HCT116 (cell line): ENCODE data around the gene CCDC127. TPM values are rescaled to one million over a fixed set of nuclear protein-coding genes. Genes with fewer than 3 reads are reported as not detected.
"Not testable (repeated sequence)": the region's sequence is repeated elsewhere in the genome, so short reads cannot be mapped to it uniquely, and the experiment has no call there.

Experiments used
- ATAC-seq: fragments of 200-7000 bp; cut with Tn5 transposase; 2 replicates; pipeline ENCODE4 v1.9.1; 2020; ENCODE audit warnings: mild to moderate bottlenecking, moderate library complexity
- BruUV-seq: library from RNA; stranded (reverse); fragments of 400-500 nt; replicated peaks from 2 replicates; lab custom pipeline; 2021; lab: Mats Ljungman, UMichigan
- CTCF ChIA-PET: fragments of 300-600 bp; sonication (Branson Sonifier 250); formaldehyde crosslinking; loops from one replicate; lab custom pipeline; 2021; ENCODE audit warnings: antibody characterized with exemption; lab: Charles Lee
- POLR2A ChIA-PET: fragments of 300-600, 350-600 bp; sonication (Branson Sonifier 250); formaldehyde crosslinking; loops from one replicate; lab custom pipeline; 2021; ENCODE audit warnings: antibody characterized with exemption; lab: Charles Lee
- RAD21 ChIA-PET, 2 experiments: fragments of 300-600 bp; sonication (Branson Sonifier 250); formaldehyde crosslinking; loops; one replicate each; lab custom pipeline; 2023; ENCODE audit warnings: low total read pairs in 2 of 2; ENCODE audit not compliant: uncharacterized antibody in 2 of 2, unreplicated experiment in 2 of 2, low non-redundant PET in 1 of 2; lab: Charles Lee
- DNase-seq: peaks from one replicate; pipeline ENCODE4 v3.0.0-alpha.2; 2010; ENCODE audit warnings: low read depth, low spot score
- H2AFZ ChIP-seq: fragments of 200-600 bp; shearing (Covaris generic), sonication (generic); 2 replicates; pipeline ENCODE4 v1.6.1; 2017; ENCODE audit warnings: low read depth, mixed run types, mixed read lengths, antibody characterized with exemption, low read length; ENCODE audit not compliant: poor library complexity, severe bottlenecking
- H3K27ac ChIP-seq: 2 replicates; pipeline ENCODE4 v1.5.1; 2012; ENCODE audit warnings: low read depth, low read length
- H3K27me3 ChIP-seq: fragments of 200-600 bp; sonication (generic); 2 replicates; pipeline ENCODE4 v1.6.1; 2016; ENCODE audit warnings: mixed run types, low read length, mixed read lengths; ENCODE audit not compliant: insufficient read depth
- H3K36me3 ChIP-seq, 2 experiments: fragments of 200-500 bp in 1 of 2; fragments of 200-600 bp in 1 of 2; sonication (Bioruptor generic) in 1 of 2; sonication (generic) in 1 of 2; 2 replicates each; pipeline versions ENCODE4 v1.5.1 to v1.6.1; 2014 to 2016; ENCODE audit warnings: low read length in 2 of 2, inconsistent platforms in 1 of 2, mixed read lengths in 1 of 2, mixed run types in 1 of 2; ENCODE audit not compliant: insufficient read depth in 2 of 2, control insufficient read depth in 1 of 2
- H3K4me1 ChIP-seq, 2 experiments: fragments of 200-600 bp in 1 of 2; sonication (generic) in 1 of 2; 2 replicates each; pipeline versions ENCODE4 v1.5.1 to v1.6.1; 2012 to 2017; ENCODE audit warnings: low read length in 2 of 2, inconsistent platforms in 1 of 2, mild to moderate bottlenecking in 1 of 2, mixed read lengths in 1 of 2, mixed run types in 1 of 2, moderate library complexity in 1 of 2; ENCODE audit not compliant: insufficient read depth in 2 of 2, control insufficient read depth in 1 of 2
- H3K4me2 ChIP-seq: fragments of 200-600 bp; sonication (generic); 2 replicates; pipeline ENCODE4 v1.6.1; 2017; ENCODE audit warnings: mixed run types, low read length, mixed read lengths
- H3K4me3 ChIP-seq, 2 experiments: fragments of 200-600 bp in 1 of 2; sonication (generic) in 1 of 2; replicated peaks in 1 of 2; 2 replicates each; pipeline ENCODE4 v1.5.1; 2011 to 2016; ENCODE audit warnings: low read length in 2 of 2, control low read depth in 1 of 2, low read depth in 1 of 2, mild to moderate bottlenecking in 1 of 2, mixed read lengths in 1 of 2, mixed run types in 1 of 2
- H3K79me2 ChIP-seq: fragments of 200-600 bp; sonication (generic); 2 replicates; pipeline ENCODE4 v1.6.1; 2017; ENCODE audit warnings: mild to moderate bottlenecking, mixed run types, low read length, moderate library complexity, mixed read lengths; ENCODE audit not compliant: insufficient read depth
- H3K9ac ChIP-seq: fragments of 200-600 bp; sonication (generic); 2 replicates; pipeline ENCODE4 v1.6.1; 2016; ENCODE audit warnings: low read length, mixed read lengths
- H3K9me2 ChIP-seq: fragments of 200-600 bp; sonication (generic), shearing (Covaris generic); 2 replicates; pipeline ENCODE4 v1.6.1; 2017; ENCODE audit warnings: mixed run types, mild to moderate bottlenecking, moderate library complexity; ENCODE audit not compliant: insufficient read depth
- H3K9me3 ChIP-seq, 2 experiments: fragments of 200-500 bp in 1 of 2; fragments of 200-600 bp in 1 of 2; sonication (Bioruptor generic) in 1 of 2; sonication (generic) in 1 of 2; 2 replicates each; pipeline ENCODE4 v1.6.1; 2014 to 2017; ENCODE audit warnings: low read length in 2 of 2, mixed read lengths in 2 of 2, inconsistent platforms in 1 of 2, low read depth in 1 of 2, mild to moderate bottlenecking in 1 of 2, mixed run types in 1 of 2, moderate library complexity in 1 of 2; ENCODE audit not compliant: control insufficient read depth in 1 of 2, insufficient read depth in 1 of 2
- H4K20me1 ChIP-seq: fragments of 200-600 bp; sonication (generic), shearing (Covaris generic); 2 replicates; pipeline ENCODE4 v1.6.1; 2017; ENCODE audit warnings: mixed run types, mild to moderate bottlenecking, moderate library complexity; ENCODE audit not compliant: insufficient read depth
- CEBPB ChIP-seq: IDR thresholded peaks from 2 replicates; pipeline ENCODE4 v1.6.1; 2012; ENCODE audit warnings: low read depth
- EGR1 ChIP-seq: IDR thresholded peaks from 2 replicates; pipeline ENCODE4 v1.6.1; 2012; ENCODE audit warnings: low read depth
- EZH2phosphoT487 ChIP-seq: fragments of 200-600 bp; IDR thresholded peaks from 2 replicates; pipeline ENCODE4 v1.6.1; 2018; ENCODE audit warnings: antibody characterized with exemption, borderline replicate concordance
- FOSL1 ChIP-seq: IDR thresholded peaks from 2 replicates; pipeline ENCODE4 v1.6.1; 2012; ENCODE audit warnings: low read depth
- POLR2AphosphoS5 ChIP-seq: IDR thresholded peaks from 2 replicates; pipeline ENCODE4 v1.6.1; 2011; ENCODE audit warnings: mild to moderate bottlenecking, low read depth, low read length, moderate library complexity
- RAD21 ChIP-seq: IDR thresholded peaks from 2 replicates; pipeline ENCODE4 v1.6.1; 2012; ENCODE audit warnings: low read depth, mild to moderate bottlenecking
- SP1 ChIP-seq: IDR thresholded peaks from 2 replicates; pipeline ENCODE4 v1.6.1; 2012; ENCODE audit warnings: low read depth
- SRF ChIP-seq: IDR thresholded peaks from 2 replicates; pipeline ENCODE4 v1.6.1; 2012; ENCODE audit warnings: low read depth
- TCF7L2 ChIP-seq: IDR thresholded peaks from 2 replicates; pipeline ENCODE4 v1.7.0; 2011; ENCODE audit warnings: borderline replicate concordance, inconsistent platforms; ENCODE audit not compliant: insufficient read depth, insufficient read length; ENCODE audit errors: extremely low read depth
- ZNF274 ChIP-seq: fragments of 200-500 bp; sonication (Bioruptor generic); IDR thresholded peaks from 2 replicates; pipeline ENCODE4 v1.6.1; 2014; ENCODE audit warnings: mild to moderate bottlenecking, low read depth, low read length, inconsistent platforms
- intact Hi-C: fragments of 100-400 bp; cut with micrococcal nuclease; formaldehyde crosslinking; loops from 2 replicates; pipeline ENCODE4 v1.10.0; 2022
- total RNA-seq: library from RNA; stranded (reverse); gene quantifications from one replicate; pipeline ENCODE4 v1.2.1, GENCODE V29; 2021; ENCODE audit not compliant: unreplicated experiment
- TF ChIP-seq, protein P1 (sequence below): IDR thresholded peaks from 2 replicates; pipeline ENCODE4 v1.6.1; 2012

Gene CCDC127
- total RNA-seq, 1 experiment from 2014 or later: 5.1 TPM

DNA sequence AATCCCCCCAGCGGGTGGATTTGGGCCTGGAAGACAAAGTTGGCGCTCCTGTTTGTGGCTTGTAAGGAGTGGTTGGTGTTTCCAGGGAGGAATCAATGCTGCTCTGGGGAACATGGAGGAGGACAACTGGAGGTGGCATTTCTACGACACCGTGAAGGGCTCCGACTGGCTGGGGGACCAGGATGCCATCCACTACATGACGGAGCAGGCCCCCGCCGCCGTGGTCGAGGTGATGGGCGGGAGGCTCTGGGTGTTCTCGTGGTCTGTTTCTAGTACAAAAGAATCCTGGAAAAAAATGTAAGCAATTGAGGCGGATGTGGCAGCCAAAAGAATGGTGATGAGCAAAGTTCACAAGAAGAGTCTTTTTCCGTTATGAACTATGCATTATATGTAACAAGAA is 7.4 kb upstream of the CCDC127 start:
- Histone ChIP-seq H4K20me1 (no peaks in the 10 kb centered on the region; the same call in 1 of the 2 replicates), H3K36me3 (peaks cover 33 to 37% of the 10 kb centered on the region in 2 experiments), H3K4me1 (no peaks in the 10 kb centered on the region), H3K27me3 (no peaks in the 10 kb centered on the region), H3K4me3 (no peak overlapping the region), H3K9me3 (no peaks in the 10 kb centered on the region), H3K4me2 (no peak overlapping the region), H2AFZ (no peak overlapping the region), H3K9me2 (no peaks in the 10 kb centered on the region), H3K9ac (no peak overlapping the region), H3K79me2 (peaks cover 46% of the 10 kb centered on the region), H3K27ac (no peak overlapping the region)
- TF ChIP-seq POLR2AphosphoS5 (no peak), EGR1 (no peak), SP1 (no peak), TCF7L2 (no peak), FOSL1 (no peak), EZH2phosphoT487 (no peak), ZNF274 (no peak)
- TF ChIP-seq, protein P1, sequence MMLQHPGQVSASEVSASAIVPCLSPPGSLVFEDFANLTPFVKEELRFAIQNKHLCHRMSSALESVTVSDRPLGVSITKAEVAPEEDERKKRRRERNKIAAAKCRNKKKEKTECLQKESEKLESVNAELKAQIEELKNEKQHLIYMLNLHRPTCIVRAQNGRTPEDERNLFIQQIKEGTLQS: no peak
- ChIA-PET CTCF (no interaction called here), POLR2A (no interaction called here), RAD21 (no interaction called here)
- DNase-seq: no peak
- ATAC-seq: no peak
- intact Hi-C loops: no loop called here
- BruUV-seq: no TSS peak

DNA sequence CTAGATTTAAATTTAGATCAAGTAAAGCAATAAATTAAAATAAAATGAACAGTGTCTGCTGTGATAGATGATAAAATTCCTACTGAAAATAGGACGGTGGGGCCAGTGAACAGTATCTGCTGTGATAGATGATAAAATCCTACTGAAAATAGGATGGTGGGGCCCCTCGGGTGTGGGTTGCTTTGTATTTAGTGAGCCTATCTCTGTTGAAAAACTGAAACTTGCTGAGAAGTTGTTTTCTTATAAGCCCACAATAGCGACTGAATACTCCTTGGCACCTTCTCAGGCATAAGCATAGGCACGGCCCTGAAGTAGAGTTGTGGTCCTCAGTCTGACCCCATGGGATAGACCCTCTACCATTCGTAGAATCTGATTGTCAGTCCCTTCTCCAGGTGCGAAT is 5.8 kb upstream of the CCDC127 start:
- no peak overlapping the region for H3K4me3 ChIP-seq
- ChIA-PET POLR2A (no interaction called here), RAD21 (no interaction called here), CTCF (no interaction called here)
- no peak for ATAC-seq
- no peak for TF ChIP-seq SP1
- TF ChIP-seq RAD21: no peak
- TF ChIP-seq ZNF274: no peak
- TF ChIP-seq TCF7L2: no peak
- TF ChIP-seq SRF: no peak
- TF ChIP-seq CEBPB: no peak
- no peak for TF ChIP-seq FOSL1
- TF ChIP-seq EGR1: no peak
- H3K27me3 ChIP-seq: no peaks in the 10 kb centered on the region
- DNase-seq: no peak
- peaks cover 62% of the 10 kb centered on the region for H3K79me2 ChIP-seq
- no peak overlapping the region for H2AFZ ChIP-seq
- intact Hi-C loops: no loop called here
- no TSS peak for BruUV-seq
- no peaks in the 10 kb centered on the region for H3K9me2 ChIP-seq
- no peaks in the 10 kb centered on the region; the same call in 1 of the 2 replicates for H4K20me1 ChIP-seq
- no peaks in the 10 kb centered on the region for H3K9me3 ChIP-seq
- H3K9ac ChIP-seq: no peak overlapping the region
- H3K36me3 ChIP-seq: peaks cover 24 to 29% of the 10 kb centered on the region in 2 experiments
- H3K4me2 ChIP-seq: no peak overlapping the region
- H3K27ac ChIP-seq: no peak overlapping the region
- peaks cover 0 to 10% of the 10 kb centered on the region in 2 experiments; a peak in 1 of 4 replicates for H3K4me1 ChIP-seq

DNA sequence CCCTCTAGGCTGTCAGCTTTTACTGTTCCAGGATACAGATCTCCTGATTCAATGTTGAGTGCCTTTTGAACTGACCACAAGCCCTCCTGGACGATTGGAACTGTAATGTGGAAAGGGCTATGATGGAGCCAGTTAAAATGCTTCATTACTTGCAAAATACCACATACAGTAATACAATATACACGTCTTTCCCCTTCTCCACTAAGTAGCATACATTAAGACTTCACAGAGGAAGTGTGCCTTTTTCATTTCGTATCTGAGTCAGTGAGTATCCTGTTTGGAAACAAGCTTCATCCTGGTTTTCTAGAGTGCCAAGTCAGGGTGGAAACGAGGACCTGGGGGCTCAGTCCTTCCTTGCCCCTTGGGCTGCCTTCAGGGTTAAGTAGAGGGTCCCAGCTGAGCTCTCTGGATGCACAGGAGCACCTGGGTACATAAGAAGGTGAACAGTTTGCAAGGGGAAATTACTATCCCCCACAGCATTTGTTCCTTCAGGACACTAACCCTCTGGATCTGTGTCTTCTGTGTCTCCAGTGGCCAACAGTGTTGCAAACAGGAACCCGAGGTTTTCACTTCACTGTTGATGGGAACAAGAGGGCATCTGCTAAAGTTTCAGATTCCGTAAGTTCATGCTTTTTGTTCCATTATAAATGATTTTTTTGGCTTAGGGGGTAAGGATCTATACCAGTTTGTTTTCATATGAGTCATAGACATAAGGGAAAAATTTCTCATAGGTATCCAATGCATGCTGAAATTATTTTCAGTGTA is 5.2 kb upstream of the CCDC127 start:
- H3K9me3 ChIP-seq, intact Hi-C loops, BruUV-seq: not testable (repeated sequence)

More for the DNA sequence above, 5.2 kb upstream of the CCDC127 start:
- H3K9ac ChIP-seq, H4K20me1 ChIP-seq, H3K4me1 ChIP-seq, H2AFZ ChIP-seq, H3K27ac ChIP-seq, CTCF ChIA-PET, H3K4me3 ChIP-seq, POLR2A ChIA-PET, DNase-seq, H3K9me2 ChIP-seq, H3K4me2 ChIP-seq, RAD21 ChIA-PET, ATAC-seq, H3K27me3 ChIP-seq: not testable (repeated sequence)
- H3K36me3 ChIP-seq: peaks cover 18 to 26% of the 10 kb centered on the region in 2 experiments
- peaks cover 63% of the 10 kb centered on the region for H3K79me2 ChIP-seq
